ENCODE measurements around the gene ZNF292. TPM values are rescaled to one million over a fixed set of nuclear protein-coding genes. Genes with fewer than 3 reads are reported as not detected.
A peak's percentile ranks its signal among the peaks of the same experiment; 100 is the strongest.

ZNF292 gene
- total and polyA plus RNA-seq, 10 of the 15 experiments (the other 5 are each of a cell fraction or from before 2014, with no cell fraction given), result 11.1 to 57.6 (median 30.6) TPM

DNA sequence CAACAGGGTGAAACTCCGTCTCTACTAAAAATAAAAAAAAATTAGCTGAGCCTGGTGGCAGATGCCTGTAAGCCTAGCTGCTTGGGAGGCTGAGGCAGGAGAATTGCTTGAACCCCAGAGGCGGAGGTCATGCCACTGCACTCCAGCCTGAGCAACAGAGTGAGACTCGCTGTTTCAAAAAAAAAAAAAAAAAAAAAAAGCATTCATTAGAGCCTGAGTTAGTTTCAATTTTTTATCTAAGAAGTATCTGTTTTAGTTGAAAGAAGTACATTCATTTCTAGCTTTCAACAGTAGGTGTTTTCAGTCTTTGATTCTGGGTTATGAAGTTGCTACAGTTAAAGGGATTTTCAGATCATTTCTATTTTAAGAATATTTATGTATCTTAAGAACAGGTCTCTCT is 42.2 kb downstream of the ZNF292 start (continued):
- TF ChIP-seq ZNF384 (IDR thresholded peaks at IDR 0.05; ENCODE audit: borderline replicate concordance, low read depth, low read length) (peak; percentile 93), NR2C2 (IDR thresholded peaks at IDR 0.05; ENCODE audit: borderline replicate concordance, control insufficient read depth, insufficient read length, low read depth) (no peak), MEF2A (IDR thresholded peaks at IDR 0.05; ENCODE audit: insufficient read depth, low read depth, low read length) (peak; percentile 89), NFIC (IDR thresholded peaks at IDR 0.05; ENCODE audit: low read depth, low read length) (peak; percentile 87; the same call in 1 of the 2 replicates), YBX1 (IDR thresholded peaks at IDR 0.05) (no peak), FOXK2 (IDR thresholded peaks at IDR 0.05) (no peak), TCF7 (IDR thresholded peaks at IDR 0.05; ENCODE audit: borderline replicate concordance) (peak; percentile 70; the same call in 1 of the 2 replicates), EED (IDR thresholded peaks at IDR 0.05; ENCODE audit: low read depth) (no peak), BCL11A (IDR thresholded peaks at IDR 0.05; ENCODE audit: low read depth, low read length) (0 out of 2 replicates have a peak, but pooled peaks have one; percentile 15), MTA3 (IDR thresholded peaks at IDR 0.05; ENCODE audit: borderline replicate concordance, low read length) (peak; percentile 44; the same call in 1 of the 2 replicates), NR2F1 (conservative IDR thresholded peaks at IDR 0.05) (peak; percentile 65), MEF2B (IDR thresholded peaks at IDR 0.05; ENCODE audit: partially characterized antibody, poor library complexity, severe bottlenecking) (peak; percentile 58), MTA2 (IDR thresholded peaks at IDR 0.05; ENCODE audit: low read depth) (peak; percentile 78), FOXM1 (IDR thresholded peaks at IDR 0.05; ENCODE audit: low read depth, low read length) (peak; percentile 71; the same call in 1 of the 2 replicates), RUNX3 (IDR thresholded peaks at IDR 0.05; ENCODE audit: low read length) (peak; percentile 32)
- TF ChIP-seq, protein P1, sequence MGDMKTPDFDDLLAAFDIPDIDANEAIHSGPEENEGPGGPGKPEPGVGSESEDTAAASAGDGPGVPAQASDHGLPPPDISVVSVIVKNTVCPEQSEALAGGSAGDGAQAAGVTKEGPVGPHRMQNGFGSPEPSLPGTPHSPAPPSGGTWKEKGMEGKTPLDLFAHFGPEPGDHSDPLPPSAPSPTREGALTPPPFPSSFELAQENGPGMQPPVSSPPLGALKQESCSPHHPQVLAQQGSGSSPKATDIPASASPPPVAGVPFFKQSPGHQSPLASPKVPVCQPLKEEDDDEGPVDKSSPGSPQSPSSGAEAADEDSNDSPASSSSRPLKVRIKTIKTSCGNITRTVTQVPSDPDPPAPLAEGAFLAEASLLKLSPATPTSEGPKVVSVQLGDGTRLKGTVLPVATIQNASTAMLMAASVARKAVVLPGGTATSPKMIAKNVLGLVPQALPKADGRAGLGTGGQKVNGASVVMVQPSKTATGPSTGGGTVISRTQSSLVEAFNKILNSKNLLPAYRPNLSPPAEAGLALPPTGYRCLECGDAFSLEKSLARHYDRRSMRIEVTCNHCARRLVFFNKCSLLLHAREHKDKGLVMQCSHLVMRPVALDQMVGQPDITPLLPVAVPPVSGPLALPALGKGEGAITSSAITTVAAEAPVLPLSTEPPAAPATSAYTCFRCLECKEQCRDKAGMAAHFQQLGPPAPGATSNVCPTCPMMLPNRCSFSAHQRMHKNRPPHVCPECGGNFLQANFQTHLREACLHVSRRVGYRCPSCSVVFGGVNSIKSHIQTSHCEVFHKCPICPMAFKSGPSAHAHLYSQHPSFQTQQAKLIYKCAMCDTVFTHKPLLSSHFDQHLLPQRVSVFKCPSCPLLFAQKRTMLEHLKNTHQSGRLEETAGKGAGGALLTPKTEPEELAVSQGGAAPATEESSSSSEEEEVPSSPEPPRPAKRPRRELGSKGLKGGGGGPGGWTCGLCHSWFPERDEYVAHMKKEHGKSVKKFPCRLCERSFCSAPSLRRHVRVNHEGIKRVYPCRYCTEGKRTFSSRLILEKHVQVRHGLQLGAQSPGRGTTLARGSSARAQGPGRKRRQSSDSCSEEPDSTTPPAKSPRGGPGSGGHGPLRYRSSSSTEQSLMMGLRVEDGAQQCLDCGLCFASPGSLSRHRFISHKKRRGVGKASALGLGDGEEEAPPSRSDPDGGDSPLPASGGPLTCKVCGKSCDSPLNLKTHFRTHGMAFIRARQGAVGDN (IDR thresholded peaks at IDR 0.05), result no peak
- TF ChIP-seq, protein P2, sequence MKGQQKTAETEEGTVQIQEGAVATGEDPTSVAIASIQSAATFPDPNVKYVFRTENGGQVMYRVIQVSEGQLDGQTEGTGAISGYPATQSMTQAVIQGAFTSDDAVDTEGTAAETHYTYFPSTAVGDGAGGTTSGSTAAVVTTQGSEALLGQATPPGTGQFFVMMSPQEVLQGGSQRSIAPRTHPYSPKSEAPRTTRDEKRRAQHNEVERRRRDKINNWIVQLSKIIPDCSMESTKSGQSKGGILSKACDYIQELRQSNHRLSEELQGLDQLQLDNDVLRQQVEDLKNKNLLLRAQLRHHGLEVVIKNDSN (IDR thresholded peaks at IDR 0.05; ENCODE audit: borderline replicate concordance, extremely low read length, insufficient read depth, low read depth, low read length), result no peak
- TF ChIP-seq, protein P3, sequence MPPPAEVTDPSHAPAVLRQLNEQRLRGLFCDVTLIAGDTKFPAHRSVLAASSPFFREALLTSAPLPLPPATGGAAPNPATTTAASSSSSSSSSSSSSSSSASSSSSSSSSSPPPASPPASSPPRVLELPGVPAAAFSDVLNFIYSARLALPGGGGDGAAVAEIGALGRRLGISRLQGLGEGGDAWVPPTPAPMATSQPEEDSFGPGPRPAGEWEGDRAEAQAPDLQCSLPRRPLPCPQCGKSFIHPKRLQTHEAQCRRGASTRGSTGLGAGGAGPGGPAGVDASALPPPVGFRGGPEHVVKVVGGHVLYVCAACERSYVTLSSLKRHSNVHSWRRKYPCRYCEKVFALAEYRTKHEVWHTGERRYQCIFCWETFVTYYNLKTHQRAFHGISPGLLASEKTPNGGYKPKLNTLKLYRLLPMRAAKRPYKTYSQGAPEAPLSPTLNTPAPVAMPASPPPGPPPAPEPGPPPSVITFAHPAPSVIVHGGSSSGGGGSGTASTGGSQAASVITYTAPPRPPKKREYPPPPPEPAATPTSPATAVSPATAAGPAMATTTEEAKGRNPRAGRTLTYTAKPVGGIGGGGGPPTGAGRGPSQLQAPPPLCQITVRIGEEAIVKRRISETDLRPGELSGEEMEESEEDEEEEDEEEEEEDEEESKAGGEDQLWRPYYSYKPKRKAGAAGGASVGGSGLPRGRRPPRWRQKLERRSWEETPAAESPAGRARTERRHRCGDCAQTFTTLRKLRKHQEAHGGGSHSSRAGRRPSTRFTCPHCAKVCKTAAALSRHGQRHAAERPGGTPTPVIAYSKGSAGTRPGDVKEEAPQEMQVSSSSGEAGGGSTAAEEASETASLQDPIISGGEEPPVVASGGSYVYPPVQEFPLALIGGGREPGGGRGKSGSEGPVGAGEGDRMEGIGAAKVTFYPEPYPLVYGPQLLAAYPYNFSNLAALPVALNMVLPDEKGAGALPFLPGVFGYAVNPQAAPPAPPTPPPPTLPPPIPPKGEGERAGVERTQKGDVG (CRISPR knock-in tag; IDR thresholded peaks at IDR 0.05), result no peak
- TF ChIP-seq, protein P4, sequence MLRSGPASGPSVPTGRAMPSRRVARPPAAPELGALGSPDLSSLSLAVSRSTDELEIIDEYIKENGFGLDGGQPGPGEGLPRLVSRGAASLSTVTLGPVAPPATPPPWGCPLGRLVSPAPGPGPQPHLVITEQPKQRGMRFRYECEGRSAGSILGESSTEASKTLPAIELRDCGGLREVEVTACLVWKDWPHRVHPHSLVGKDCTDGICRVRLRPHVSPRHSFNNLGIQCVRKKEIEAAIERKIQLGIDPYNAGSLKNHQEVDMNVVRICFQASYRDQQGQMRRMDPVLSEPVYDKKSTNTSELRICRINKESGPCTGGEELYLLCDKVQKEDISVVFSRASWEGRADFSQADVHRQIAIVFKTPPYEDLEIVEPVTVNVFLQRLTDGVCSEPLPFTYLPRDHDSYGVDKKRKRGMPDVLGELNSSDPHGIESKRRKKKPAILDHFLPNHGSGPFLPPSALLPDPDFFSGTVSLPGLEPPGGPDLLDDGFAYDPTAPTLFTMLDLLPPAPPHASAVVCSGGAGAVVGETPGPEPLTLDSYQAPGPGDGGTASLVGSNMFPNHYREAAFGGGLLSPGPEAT (IDR thresholded peaks at IDR 0.05; ENCODE audit: low read depth), result peak; percentile 57; the same call in 1 of the 2 replicates
- TF ChIP-seq, protein P5, sequence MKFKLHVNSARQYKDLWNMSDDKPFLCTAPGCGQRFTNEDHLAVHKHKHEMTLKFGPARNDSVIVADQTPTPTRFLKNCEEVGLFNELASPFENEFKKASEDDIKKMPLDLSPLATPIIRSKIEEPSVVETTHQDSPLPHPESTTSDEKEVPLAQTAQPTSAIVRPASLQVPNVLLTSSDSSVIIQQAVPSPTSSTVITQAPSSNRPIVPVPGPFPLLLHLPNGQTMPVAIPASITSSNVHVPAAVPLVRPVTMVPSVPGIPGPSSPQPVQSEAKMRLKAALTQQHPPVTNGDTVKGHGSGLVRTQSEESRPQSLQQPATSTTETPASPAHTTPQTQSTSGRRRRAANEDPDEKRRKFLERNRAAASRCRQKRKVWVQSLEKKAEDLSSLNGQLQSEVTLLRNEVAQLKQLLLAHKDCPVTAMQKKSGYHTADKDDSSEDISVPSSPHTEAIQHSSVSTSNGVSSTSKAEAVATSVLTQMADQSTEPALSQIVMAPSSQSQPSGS (IDR thresholded peaks at IDR 0.05; ENCODE audit: low read length), result peak; percentile 80
